HG03439 (cell line): ENCODE data around the gene CLCN7.
A peak's percentile ranks its signal among the peaks of the same experiment; 100 is the strongest.
"Not testable (repeated sequence)": the region's sequence is repeated elsewhere in the genome, so short reads cannot be mapped to it uniquely, and the experiment has no call there.

Experiments
- ATAC-seq: cut with Tn5 transposase; IDR thresholded peaks from one replicate; pipeline ENCODE4 v1.9.1; 2021; ENCODE audit warnings: mild to moderate bottlenecking, moderate library complexity; ENCODE audit not compliant: unreplicated experiment

The CLCN7 gene

DNA sequence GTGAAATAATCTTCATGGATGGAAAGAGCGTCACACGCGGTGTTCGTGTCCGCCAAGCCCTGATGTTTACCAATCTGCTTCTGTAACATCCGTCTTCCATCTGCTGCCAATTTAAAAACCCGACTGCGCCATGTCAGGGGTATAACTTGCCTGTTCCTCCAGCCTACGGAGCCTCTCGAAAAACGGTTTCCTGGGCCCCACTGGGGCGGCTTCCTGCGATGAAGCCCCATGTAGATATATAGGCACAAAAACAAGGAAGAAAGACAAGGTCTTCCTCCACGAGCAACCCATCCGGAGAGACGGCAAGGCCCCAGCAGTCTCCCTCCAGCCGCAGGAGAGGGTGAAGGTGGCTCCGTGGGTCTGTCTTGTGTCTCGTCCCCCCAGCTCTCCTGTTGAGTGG is 13.8 kb upstream of the CLCN7 start, which contains the start of gene PTX4:
Gene PTX4 (minus strand): TSS at position 326 of the 400 bp plus-strand sequence. CDS start 35 bp downstream, at position 291.
- ATAC-seq: no peak

DNA sequence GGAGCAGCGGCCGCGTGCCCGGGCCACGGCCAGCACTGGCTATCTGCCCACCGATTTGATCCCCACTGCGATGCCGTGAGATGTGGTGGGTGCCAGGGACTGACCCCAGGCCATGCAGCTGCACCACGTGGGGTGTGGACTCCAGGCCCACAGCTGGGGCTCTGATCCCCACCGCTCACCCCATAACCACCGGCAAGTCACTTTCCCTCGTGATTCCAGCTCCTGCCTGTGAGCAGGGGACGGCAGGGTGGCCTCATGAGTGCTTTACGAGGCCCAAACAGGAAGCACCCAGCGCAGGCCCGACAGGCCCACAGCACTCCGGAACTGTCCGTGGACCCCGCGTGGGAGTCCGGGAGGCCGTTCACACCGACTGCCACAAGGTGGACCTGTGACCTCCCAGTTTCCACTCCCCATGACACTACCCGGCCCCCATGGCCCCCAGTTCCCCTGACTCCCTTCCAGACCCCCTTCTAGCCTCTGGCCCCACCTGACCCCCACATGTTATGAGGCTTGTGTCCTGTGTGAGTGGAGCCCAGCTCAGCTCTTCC is 13.3 kb upstream of the CLCN7 start:
- no peak for ATAC-seq

DNA sequence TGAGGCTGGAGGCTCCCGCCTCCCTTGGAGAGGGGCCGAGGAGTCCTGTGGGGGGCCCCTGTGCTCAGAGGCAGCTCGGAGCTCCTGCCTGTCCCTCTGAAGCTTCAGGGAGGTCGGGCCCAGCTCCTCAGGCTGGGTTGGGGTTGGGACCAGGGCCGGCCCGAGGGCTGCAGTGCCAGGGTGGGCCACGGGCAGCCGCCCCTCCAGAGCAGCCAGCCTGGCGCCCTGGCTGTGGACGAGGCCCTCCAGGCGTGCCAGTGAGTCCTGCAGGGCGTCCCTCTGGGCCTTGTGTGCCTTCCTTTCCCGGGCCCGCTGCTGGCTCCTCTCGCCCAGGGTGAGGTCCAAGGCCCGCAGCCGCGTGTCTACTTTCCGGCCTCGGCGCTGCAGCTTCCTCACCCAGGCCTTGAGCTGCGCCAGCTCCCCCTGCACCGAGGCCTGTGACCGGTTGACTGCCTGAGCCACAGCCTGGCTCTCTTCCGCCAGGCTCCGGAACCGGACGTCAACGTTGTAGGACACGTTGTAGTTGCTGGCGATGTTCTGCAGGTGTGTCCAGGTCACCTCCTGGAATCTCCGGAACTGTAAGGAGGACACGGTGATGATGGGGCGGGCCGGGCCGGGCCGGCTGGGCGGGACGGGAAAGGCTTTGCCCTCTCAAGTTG is 12.7 kb upstream of the CLCN7 start:
- no peak for ATAC-seq

DNA sequence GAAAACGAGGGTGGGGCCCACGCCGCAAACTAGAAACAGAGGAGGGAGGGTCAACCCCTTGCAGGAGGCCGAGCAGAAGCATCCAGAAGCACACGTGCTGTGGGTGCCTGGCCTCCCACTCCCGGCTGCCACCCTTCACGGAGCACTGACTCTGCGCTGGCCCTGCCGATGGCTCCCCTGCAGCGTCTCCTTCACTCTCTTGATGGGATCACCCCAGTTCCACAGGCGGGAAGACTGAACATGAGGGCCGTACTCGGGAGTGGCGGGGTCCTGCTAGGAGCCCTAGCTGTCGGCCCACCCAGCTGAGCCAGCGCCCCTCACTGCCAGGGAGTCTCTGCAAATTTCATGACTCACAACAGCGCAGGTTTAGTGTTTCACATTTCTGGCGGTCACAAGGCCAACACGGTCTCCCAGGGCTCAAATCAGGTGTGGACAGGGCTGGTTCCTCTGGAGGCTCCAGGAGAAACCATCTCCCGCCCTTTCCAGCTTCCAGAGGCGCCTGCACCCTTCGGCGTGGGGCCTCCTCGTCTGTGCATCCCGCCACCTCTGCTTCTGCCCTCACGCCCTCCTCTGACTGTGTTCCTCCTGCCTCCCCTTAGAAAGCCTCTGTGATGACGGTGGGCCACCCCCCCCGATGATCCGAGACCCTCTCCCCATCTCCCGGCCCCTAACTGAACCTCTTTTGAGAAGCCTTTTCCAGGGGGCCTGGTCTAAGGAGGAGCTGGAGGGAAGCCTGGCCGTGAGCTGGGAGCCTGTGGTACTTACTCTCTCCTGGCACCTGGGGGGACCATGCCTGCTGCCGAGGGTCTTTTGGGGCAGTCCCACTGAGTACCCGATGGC is 11.9 kb upstream of the CLCN7 start:
- no peak for ATAC-seq

DNA sequence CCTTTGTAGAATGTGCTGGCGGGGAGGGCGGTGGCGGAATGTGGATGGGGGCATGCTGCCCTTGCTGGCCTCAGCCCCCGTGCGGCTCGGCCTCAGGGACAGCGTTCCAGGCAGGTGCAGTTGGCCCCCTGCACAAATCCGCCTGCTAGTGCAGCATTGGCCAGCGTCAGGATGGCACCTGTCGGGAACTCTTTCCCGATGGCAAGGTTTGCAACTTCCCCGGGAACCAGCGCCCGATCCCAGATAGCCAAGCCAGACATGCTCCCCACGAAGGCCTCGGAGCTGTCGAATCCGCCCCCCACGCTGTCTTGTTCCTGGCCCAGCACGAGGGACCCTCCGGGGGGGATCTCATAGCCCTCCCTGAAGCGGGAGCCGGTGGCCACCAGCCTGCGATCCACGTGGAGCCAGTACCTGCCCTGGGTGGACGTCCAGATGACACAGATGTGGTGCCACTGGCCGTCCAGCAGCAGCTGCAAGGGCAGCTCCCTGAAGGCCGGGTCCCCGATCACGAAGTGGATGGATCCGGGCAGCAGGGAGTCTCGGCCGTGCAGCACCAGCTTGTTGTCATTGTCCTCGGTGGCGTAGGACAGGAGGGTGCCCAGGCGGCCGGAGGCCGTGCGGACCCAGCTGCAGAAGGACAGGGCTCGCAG is 11.1 kb upstream of the CLCN7 start:
- ATAC-seq: no peak

DNA sequence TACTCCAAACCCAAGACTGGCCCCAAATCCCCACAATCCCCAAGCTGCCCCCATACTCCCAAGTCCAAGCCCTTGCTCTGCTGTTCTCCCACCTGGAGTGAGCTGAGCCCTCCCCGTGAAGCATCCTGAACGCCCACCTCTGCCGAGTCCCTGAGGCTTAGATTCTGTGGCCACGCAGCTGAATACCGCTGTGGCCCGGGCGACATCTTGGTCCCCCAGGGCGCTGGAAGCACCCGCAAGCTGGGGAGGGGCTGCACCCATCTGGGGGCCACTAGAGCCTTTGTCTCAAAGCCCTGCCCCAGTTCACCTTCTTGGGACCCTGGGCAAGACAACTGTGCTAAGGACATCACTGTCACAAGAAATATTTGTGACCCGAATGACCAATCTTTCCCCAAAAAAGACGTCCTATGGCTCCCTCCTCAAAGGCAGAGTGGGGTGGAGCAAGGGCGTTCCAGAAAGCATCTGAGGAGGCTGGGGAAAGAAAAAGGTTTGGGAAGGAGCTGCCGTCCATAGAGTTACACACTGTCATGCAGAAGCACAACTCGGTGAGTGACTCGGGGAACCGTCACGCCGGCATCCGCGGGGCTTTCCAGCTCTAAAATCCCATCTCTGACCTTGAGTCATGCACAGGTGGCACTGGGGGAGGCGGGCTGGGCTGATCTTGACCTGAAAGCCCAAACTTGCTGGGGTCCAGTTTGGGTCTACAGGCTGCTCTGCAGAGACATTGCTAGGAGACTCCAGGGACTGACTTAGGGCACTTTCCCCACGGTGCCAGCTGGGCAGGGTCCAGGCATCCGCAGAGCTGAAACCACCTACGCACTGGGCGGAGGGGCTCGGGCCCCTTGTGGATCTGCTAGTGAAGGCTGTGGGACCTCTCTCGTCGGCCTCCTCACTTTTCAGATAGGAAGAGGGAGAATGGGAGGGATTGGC is 7.3 kb upstream of the CLCN7 start:
- ATAC-seq: no peak

DNA sequence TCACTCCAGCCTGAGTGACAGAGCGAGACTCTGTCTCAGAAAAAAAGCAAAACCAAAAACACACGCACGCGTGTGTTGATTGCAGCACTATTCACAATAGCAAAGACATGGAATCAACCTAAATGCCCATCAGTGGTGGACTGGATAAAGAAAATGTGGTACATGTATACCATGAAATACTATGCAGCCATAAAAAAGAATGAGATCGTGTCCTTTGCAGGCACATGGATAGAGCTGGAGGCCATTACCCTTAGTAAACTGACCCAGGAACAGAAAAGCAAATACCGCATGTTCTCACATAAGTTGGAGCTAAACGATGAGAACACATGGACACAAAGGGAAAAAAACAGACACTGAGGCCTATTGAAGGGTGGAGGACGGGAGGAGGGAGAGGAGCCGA is 4.1 kb upstream of the CLCN7 start:
- not testable (repeated sequence) for ATAC-seq

DNA sequence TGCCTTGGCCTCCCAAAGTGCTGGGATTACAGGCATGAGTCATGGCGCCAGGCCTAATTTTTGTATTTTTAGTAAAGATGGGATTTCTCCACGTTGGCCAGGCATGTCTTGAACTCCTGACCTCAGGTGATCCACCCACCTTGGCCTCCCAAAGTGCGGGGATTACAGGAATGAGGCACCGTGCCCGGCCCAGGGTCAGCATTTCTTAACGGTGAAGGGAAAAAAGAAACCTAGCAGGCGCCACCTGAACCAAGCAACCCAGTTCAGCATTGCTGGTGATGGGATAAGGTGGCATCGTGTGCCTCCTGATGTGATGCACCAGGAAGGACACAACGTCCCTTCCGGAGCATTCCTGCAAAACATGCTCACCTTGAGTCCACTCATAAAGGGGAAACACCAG is 2.2 kb upstream of the CLCN7 start:
- no peak for ATAC-seq

DNA sequence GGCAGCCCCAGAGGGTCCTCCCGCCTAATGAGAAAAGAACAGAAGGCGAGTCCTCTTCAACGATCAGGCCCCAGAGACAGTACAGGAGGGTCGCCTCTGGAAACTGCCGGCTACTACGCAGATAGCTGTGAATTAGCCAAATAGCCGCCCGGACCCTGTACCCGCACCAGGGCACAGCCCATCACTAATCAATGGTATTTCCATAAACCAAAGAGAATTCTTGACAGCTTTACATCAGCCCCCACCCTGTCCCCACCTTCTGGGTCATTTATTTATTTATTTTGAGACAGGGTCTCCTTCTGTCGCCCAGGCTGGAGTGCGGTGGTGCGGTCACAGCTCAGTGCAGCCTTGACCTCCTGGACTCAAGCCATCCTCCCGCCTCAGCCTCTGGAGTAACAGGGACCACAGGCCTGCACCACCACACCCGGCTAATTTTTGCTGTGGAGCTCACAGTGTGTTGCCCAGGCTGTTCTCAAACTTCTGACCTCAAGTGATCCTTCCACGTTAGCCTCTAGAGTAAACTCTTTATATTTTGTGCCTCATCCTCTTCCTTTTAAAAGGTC is 805 bp upstream of the CLCN7 start:
- ATAC-seq: no peak

DNA sequence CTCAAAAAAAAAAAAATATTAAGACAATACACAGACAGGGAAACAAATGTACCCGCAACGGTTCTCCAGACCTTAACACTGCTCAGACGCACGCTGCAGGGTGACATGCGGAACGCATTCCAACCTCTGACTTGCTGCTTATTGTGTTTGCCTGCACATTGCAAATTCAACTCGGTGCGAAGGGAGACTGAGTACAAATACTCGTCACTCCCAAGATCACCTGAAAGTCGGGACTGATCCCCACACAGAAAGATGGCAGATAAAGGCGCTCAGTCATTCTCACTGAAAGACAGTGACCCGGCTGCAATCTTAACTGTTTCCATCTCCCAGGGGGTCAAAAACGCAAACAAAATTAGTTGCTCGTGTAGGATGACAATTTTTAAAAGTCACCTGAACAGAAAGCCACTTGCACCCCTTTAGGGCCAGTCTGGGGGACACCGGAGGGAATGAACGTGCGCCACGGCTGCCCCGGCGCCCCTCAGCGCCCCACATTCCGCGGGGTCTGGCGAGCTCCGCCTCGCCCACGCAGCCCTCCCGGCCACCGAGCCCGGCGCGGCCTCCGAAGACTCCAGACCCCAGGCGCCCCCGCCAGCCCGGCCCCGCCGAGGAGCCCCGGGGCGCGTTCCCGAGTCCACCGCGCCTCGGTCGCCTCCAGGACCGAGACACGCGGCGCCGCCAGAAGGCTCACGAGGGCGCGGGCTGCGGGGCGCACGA is 589 bp downstream of the CLCN7 start:
- ATAC-seq: peak; percentile 20

DNA sequence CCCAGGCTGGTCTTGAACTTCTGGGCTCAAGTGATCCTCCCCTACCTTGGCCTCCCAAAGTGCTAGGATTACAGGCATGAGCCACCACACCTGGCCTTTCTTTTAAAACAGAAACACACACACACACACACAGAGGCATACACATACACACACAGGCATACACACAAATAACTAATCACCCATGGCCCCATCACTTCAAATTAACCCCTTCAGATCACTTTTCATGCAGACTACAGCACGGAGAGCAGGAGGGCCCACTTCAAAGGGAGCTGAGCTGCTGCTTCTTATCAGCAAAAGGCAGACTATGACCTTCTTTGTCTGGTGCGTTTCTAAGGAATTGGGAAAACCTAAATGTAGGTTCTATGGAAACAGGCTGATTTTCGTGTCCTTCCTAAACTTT is 1.9 kb downstream of the CLCN7 start:
- ATAC-seq: no peak

DNA sequence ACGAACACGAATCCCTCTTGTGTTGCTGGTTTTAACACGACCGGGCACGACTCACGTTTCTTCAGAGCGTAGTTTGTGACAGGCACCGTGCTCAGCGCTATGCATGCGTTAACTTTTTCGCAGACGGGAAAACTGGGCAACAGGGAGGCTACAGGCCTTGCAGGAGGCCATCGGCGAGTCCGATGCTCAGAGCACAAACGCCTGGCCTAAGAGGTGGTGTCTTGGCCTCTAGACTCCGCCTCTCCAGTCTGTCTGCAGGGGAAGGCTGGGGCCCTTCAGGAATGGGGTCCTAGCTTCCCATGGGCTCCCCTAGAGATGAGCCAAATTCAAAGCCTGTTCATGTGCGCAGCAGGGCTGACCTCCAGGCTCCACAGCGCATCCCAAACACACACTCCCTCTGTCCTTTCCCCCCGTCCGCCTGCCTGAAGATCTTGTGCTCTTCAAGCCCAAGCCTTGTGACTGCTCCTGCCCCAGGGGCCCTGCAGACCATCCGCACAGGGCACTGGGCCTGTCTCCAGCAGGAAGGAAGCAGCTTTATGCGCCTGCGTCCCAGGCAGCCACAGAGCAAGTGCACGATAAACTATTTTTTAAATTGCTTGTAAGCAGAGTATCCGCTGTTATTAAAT is 3.1 kb downstream of the CLCN7 start:
- ATAC-seq: no peak

DNA sequence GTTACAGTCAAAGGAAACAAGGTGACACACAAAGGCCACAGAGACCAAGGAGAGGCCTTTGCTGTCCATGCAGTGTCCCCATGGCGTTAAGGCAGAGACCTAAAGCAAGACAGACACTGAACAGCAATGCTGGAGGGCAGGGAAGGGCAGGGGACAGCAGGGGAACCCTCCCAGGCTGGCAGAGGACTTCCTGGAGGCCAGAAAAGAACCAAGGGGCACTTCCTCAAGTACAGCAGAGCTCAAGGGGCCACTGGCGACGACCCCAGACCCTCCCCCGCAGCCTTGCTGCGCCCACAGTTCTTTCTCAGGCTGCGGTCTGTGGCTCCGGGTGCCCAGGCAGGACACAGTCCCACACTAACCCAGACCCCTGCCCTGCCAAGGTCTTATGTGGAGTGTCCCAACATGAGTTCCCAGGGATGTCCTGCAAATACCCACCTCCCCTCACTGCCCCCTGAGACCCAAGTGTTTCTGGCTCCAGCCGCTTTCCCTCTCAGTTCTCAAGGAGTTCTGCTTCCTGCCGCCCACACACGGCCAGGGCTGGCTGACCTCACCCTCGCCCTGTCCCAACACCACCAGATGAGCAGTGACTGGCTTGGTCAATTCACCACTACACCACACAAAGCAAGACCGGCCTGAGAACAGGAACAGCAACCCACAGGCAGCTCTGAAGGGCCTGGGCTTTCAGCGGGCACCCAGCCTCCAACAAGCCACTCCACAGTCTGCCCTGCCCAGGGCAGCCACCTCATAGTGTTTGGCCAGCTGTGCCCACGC is 4.2 kb downstream of the CLCN7 start:
- ATAC-seq: no peak

DNA sequence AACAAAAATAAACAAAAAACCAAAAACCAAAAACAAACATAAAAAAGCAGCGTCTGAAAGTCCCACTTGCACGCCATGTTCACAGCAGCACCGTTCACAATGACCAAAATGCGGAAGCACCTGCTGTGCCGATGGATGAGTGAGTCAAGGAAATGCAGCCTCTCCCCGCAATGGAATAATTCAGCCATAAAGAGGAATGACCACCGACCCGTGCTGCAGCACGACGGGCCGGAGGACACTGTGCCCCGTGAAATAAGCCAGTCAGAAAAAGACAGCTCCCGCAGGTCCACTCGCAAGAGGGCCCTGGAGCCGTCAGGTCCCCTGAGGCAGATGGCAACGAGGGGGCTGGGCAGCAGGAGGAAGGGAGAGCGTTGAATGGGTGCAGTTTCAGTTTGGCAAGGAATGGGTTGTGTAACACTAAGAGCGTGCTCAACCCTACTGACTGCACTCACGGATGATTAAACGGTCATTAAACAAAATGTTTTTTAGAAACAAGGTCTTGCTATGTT is 5.1 kb downstream of the CLCN7 start:
- no peak for ATAC-seq

DNA sequence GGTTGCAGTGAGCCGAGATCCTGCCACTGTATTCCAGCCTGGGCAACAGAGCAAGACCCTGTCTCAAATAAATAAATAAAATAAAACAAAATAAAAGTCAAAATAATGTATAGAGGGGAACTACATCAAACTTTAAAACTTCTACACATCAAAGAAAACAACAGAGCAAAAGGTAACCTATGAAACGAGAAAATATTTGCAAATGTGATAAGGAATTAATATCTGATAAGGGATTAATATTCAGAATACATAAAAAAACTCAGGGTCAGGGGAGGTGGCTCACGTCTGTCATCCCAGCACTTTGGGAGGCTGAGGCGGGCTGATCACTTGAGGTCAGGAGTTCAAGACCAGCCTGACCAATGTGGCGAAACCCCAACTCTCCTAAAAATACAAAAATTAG is 5.7 kb downstream of the CLCN7 start:
- not testable (repeated sequence) for ATAC-seq

DNA sequence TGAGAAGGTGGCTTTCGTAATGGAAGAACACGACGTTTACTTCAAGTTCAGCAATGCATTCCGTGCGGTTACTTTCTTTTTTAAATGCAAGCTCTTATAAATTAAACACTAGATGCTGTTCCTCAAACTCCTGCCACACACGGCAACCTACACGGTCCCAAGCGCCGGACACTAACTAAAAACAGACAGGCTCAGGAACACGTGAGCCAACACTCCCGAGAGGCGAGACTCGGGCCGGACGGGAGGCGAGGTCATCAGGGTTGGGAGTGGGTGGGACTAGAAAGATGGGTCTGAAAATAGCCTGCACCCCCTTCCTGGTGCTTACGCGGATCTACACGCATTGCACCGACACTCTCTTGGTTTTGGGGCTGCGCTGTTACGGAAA is 6.4 kb downstream of the CLCN7 start:
- no peak for ATAC-seq

DNA sequence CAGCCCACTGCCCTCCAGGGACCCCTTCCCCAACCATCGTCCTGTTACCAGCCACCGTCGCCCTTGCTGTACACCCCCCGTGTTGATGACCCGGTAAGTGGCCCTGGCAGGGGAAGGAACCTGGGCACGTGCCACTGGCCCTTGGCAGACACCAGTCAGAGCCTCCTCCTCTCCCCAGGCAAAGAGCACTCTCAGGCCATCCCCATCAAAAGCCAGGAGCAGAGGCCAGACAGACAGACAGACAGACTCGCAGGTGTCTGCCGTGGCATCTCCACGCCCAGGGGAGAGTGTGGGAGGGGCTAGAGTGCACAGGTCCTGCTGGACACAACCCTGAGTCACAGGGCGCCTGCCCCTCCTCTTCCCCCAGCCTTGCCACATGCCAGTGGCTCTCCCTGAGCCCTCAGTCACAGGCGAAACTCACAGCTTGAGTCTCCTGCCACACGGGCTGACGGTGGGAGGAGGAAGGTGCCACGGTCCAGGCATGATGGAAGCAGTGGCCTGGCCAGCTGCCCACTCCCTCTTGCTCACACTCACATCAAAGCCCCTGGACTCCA is 7.8 kb downstream of the CLCN7 start:
- ATAC-seq: no peak

DNA sequence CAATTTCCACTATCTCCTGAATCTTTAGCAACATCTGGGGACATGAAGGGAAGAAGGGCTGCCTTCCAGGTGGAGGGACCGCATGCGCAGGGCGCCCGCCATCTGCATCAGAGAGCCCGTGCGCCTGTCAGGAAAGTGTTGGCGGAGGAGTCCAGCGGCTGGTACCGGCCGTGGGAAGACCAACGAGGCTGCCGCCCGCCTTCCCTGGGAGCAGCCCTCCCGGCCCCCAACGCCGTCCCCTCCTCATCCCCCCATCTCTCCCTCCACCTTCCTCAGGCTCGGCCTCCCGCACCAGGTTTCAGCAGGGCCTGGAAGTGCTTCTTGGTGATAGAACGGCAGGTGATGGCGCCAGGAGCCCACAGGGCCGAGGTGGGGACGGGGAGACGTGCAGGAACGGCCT is 8.8 kb downstream of the CLCN7 start:
- ATAC-seq: no peak
